ENCODE measurements around the gene SPNS1. TPM values are rescaled to one million over a fixed set of nuclear protein-coding genes. Genes with fewer than 3 reads are reported as not detected.

SPNS1 gene
- total RNA-seq, 2 donors from 2014 or later: 30.1 to 41.3 TPM

Other genes starting within 250 kb of the SPNS1 start
- 1 to 10 TPM; 4.9 to 7.8 TPM for gene NPIPB9, start 223.0 kb upstream of the SPNS1 start, total RNA-seq
- 100 to 1,000 TPM; 263 to 336 TPM for gene ATXN2L, start 151.8 kb upstream of the SPNS1 start, total RNA-seq
- gene TUFM, start 128.4 kb upstream of the SPNS1 start, total RNA-seq: 100 to 1,000 TPM; 183 to 358 TPM
- gene SH2B1, start 110.9 kb upstream of the SPNS1 start, total RNA-seq: 10 to 100 TPM; 41.6 to 82.8 TPM
- 1 to 10 TPM; 1.4 to 5.0 TPM for gene ATP2A1, start 96.3 kb upstream of the SPNS1 start, total RNA-seq
- 10 to 100 TPM; 38.4 to 42.5 TPM for gene RABEP2, start 49.5 kb upstream of the SPNS1 start, total RNA-seq
- 1 to 10 TPM in 1 of 2 donors, not detected in 1; 1.7 TPM for gene CD19, start 42.8 kb upstream of the SPNS1 start, total RNA-seq
- gene NFATC2IP, start 23.8 kb upstream of the SPNS1 start, total RNA-seq: 100 to 1,000 TPM in 1 of 2 donors, 10 to 100 TPM in 1; 95.4 to 153 TPM
- 100 to 1,000 TPM in 1 of 2 donors, 10 to 100 TPM in 1; 56.3 to 108 TPM for gene LAT, start 10.3 kb downstream of the SPNS1 start, total RNA-seq